KMS-11 (cell line): ENCODE data around the gene MAN1B1.

Experiments used
- H2AFZ ChIP-seq: fragments of 200-600 bp; sonication (generic); 2 replicates; pipeline ENCODE4 v1.6.1; 2016; ENCODE audit warnings: antibody characterized with exemption, mixed run types, low read depth
- H3K27ac ChIP-seq: fragments of 200-600 bp; sonication (generic); 2 replicates; pipeline ENCODE4 v1.6.1; 2016; ENCODE audit warnings: mild to moderate bottlenecking, mixed run types
- H3K27me3 ChIP-seq: fragments of 200-600 bp; sonication (generic); 2 replicates; pipeline ENCODE4 v1.6.1; 2017; ENCODE audit warnings: mild to moderate bottlenecking, low read depth, mixed run types, moderate library complexity; ENCODE audit not compliant: insufficient read depth
- H3K36me3 ChIP-seq: fragments of 200-600 bp; sonication (generic); 2 replicates; pipeline ENCODE4 v1.6.1; 2017; ENCODE audit warnings: mild to moderate bottlenecking, mixed run types; ENCODE audit not compliant: insufficient read depth
- H3K4me1 ChIP-seq: fragments of 200-600 bp; sonication (generic); 2 replicates; pipeline ENCODE4 v1.6.1; 2016; ENCODE audit warnings: mild to moderate bottlenecking, low read depth, mixed run types; ENCODE audit not compliant: poor library complexity, severe bottlenecking
- H3K4me2 ChIP-seq: fragments of 200-600 bp; sonication (generic); 2 replicates; pipeline ENCODE4 v1.7.0; 2016; ENCODE audit warnings: mild to moderate bottlenecking, mixed run types
- H3K4me3 ChIP-seq: fragments of 200-600 bp; sonication (generic); IDR thresholded peaks from 2 replicates; pipeline ENCODE4 v1.6.1; 2017; ENCODE audit warnings: low read depth, low read length, mixed read lengths; ENCODE audit not compliant: insufficient read depth
- H3K79me2 ChIP-seq: fragments of 200-600 bp; sonication (generic); 2 replicates; pipeline ENCODE4 v1.6.1; 2016; ENCODE audit warnings: low read depth, mixed run types; ENCODE audit not compliant: insufficient read depth
- H3K9ac ChIP-seq: fragments of 200-600 bp; sonication (generic); 2 replicates; pipeline ENCODE4 v1.6.1; 2016; ENCODE audit warnings: mild to moderate bottlenecking, mixed run types
- H4K20me1 ChIP-seq: fragments of 200-600 bp; sonication (generic); 2 replicates; pipeline ENCODE4 v1.6.1; 2016; ENCODE audit warnings: mild to moderate bottlenecking, mixed run types; ENCODE audit not compliant: insufficient read depth
- CTCF ChIP-seq: fragments of 200-600 bp; sonication (generic); conservative IDR thresholded peaks from 2 replicates; pipeline ENCODE4 v1.6.1; 2017; ENCODE audit warnings: low read depth, mild to moderate bottlenecking, antibody characterized with exemption, low read length, moderate library complexity, mixed read lengths

Gene MAN1B1

GRCh38 chr9:137112564-137113384 is 26.0 kb downstream of the MAN1B1 start:
- H3K36me3 ChIP-seq: no peaks in the 10 kb centered on the region
- no peak overlapping the region for H3K27ac ChIP-seq

GRCh38 chr9:137113385-137114159 is 26.8 kb downstream of the MAN1B1 start:
- no peaks in the 10 kb centered on the region for H3K36me3 ChIP-seq
- H3K79me2 ChIP-seq: no peaks in the 10 kb centered on the region
- H3K27ac ChIP-seq: no peak overlapping the region
- no peak overlapping the region for H3K4me3 ChIP-seq
- no peak overlapping the region for H2AFZ ChIP-seq
- no peak for TF ChIP-seq CTCF
- H3K4me1 ChIP-seq: no peaks in the 10 kb centered on the region
- peaks cover 33% of the 10 kb centered on the region; the same call in 1 of the 2 replicates for H3K27me3 ChIP-seq
- no peaks in the 10 kb centered on the region for H4K20me1 ChIP-seq
- no peak overlapping the region for H3K4me2 ChIP-seq
- H3K9ac ChIP-seq: no peak overlapping the region

More at GRCh38 chr9:137112564-137113384, 26.0 kb downstream of the MAN1B1 start:
- no peak overlapping the region for H2AFZ ChIP-seq
- no peak overlapping the region for H3K4me3 ChIP-seq
- H3K27me3 ChIP-seq: peaks cover 27% of the 10 kb centered on the region; the same call in 1 of the 2 replicates
- H4K20me1 ChIP-seq: no peaks in the 10 kb centered on the region
- H3K4me2 ChIP-seq: no peak overlapping the region
- no peak for TF ChIP-seq CTCF
- H3K4me1 ChIP-seq: no peaks in the 10 kb centered on the region
- no peaks in the 10 kb centered on the region for H3K79me2 ChIP-seq
- no peak overlapping the region for H3K9ac ChIP-seq

- Histone ChIP-seq H3K36me3 (no peaks in the 10 kb centered on the region), H3K27ac (no peak overlapping the region), H4K20me1 (no peaks in the 10 kb centered on the region), H3K4me2 (no peak overlapping the region; the same call in 1 of the 2 replicates), H2AFZ (peak overlapping the region; percentile 47), H3K4me3 (no peak overlapping the region), H3K4me1 (peaks cover 4% of the 10 kb centered on the region), H3K9ac (no peak overlapping the region), H3K79me2 (no peaks in the 10 kb centered on the region), H3K27me3 (peaks cover 36% of the 10 kb centered on the region; the same call in 1 of the 2 replicates)
- TF ChIP-seq CTCF: no peak
Observed at GRCh38 chr9:137114220-137114612, 27.4 kb downstream of the MAN1B1 start.

- H3K27me3 ChIP-seq: peaks cover 42% of the 10 kb centered on the region; the same call in 1 of the 2 replicates
- peak within 1 kb of the TSS; percentile 47 for H2AFZ ChIP-seq
- peak within 1 kb of the TSS; percentile 36; the same call in 1 of the 2 replicates for H3K4me2 ChIP-seq
- peaks cover 8% of the 10 kb centered on the region for H3K4me1 ChIP-seq
- no peaks in the 10 kb centered on the region for H3K79me2 ChIP-seq
- no peak within 1 kb of the TSS for H3K4me3 ChIP-seq
- no peak within 1 kb of the TSS for H3K27ac ChIP-seq
- H3K36me3 ChIP-seq: no peaks in the 10 kb centered on the region
- H3K9ac ChIP-seq: no peak within 1 kb of the TSS
- no peaks in the 10 kb centered on the region for H4K20me1 ChIP-seq
- no peak for TF ChIP-seq CTCF
Observed at GRCh38 chr9:137114613-137115393, 28.0 kb downstream of the MAN1B1 start, which contains the start of gene DPP7. TSS of gene DPP7 (minus strand) at chr9:137114733. CDS start at chr9:137114713, 20 bp downstream.
